Fibroblast of lung (primary cell): ENCODE results near the gene FAM107B. TPM values are rescaled to one million over a fixed set of nuclear protein-coding genes. Genes with fewer than 3 reads are reported as not detected.

ENCODE experiments used
- DNase-seq, 2 donors: peaks; one replicate each; pipeline versions ENCODE4 v3.0.0 to v3.0.0-alpha.2; 2010; ENCODE audit warnings: low read depth in 2 of 2
- H2AFZ ChIP-seq: 2 replicates; pipeline ENCODE4 v1.5.1; 2012; ENCODE audit warnings: low read length, control low read depth, inconsistent platforms
- H3K27ac ChIP-seq: 2 replicates; pipeline ENCODE4 v1.5.1; 2011; ENCODE audit warnings: low read length, control low read depth; ENCODE audit not compliant: insufficient read depth
- H3K27me3 ChIP-seq: 2 replicates; pipeline ENCODE4 v1.5.1; 2011; ENCODE audit warnings: mild to moderate bottlenecking, low read length; ENCODE audit not compliant: control insufficient read depth, insufficient read depth
- H3K36me3 ChIP-seq: 2 replicates; pipeline ENCODE4 v1.5.1; 2011; ENCODE audit warnings: low read length; ENCODE audit not compliant: control insufficient read depth, insufficient read depth
- H3K4me1 ChIP-seq: 2 replicates; pipeline ENCODE4 v1.5.1; 2011; ENCODE audit warnings: low read length; ENCODE audit not compliant: control insufficient read depth, insufficient read depth; ENCODE audit errors: extremely low read depth
- H3K4me2 ChIP-seq: 2 replicates; pipeline ENCODE4 v1.5.1; 2011; ENCODE audit warnings: low read length, control low read depth; ENCODE audit not compliant: insufficient read depth; ENCODE audit errors: extremely low read depth
- H3K4me3 ChIP-seq, 4 experiments: fragments of 200-600 bp in 1 of 4; sonication (generic) in 1 of 4; replicated peaks in 1 of 4; 2 replicates each; pipeline ENCODE4 v1.5.1; 2011 to 2016; ENCODE audit warnings: low read length in 4 of 4, low read depth in 3 of 4, mild to moderate bottlenecking in 3 of 4, control low read depth in 2 of 4, inconsistent platforms in 1 of 4, mixed read lengths in 1 of 4; ENCODE audit not compliant: insufficient read depth in 1 of 4; ENCODE audit errors: control extremely low read depth in 1 of 4
- H3K79me2 ChIP-seq: 2 replicates; pipeline ENCODE4 v1.5.1; 2012; ENCODE audit warnings: mild to moderate bottlenecking, low read length, inconsistent platforms; ENCODE audit not compliant: control insufficient read depth, insufficient read depth
- H3K9ac ChIP-seq: 2 replicates; pipeline ENCODE4 v1.5.1; 2011; ENCODE audit warnings: mild to moderate bottlenecking, low read length, control low read depth; ENCODE audit not compliant: insufficient read depth
- H3K9me3 ChIP-seq: 2 replicates; pipeline ENCODE4 v1.5.1; 2012; ENCODE audit warnings: low read depth, low read length; ENCODE audit not compliant: control insufficient read depth, insufficient read depth
- H4K20me1 ChIP-seq: 2 replicates; pipeline ENCODE4 v1.5.1; 2011; ENCODE audit warnings: low read length; ENCODE audit not compliant: control insufficient read depth, insufficient read depth; ENCODE audit errors: extremely low read depth
- CTCF ChIP-seq, 2 donors: IDR thresholded peaks in 1 of 2; conservative IDR thresholded peaks in 1 of 2; 1 replicate in 1 of 2; 2 replicates in 1 of 2; pipeline ENCODE4 v1.5.1; 2011 to 2012; ENCODE audit warnings: low read length in 2 of 2, control low read depth in 1 of 2, inconsistent platforms in 1 of 2, low read depth in 1 of 2, mild to moderate bottlenecking in 1 of 2
- EZH2 ChIP-seq: IDR thresholded peaks from 2 replicates; pipeline ENCODE4 v1.5.1; 2012; ENCODE audit warnings: low read length, control low read depth, mild to moderate bottlenecking; ENCODE audit errors: missing control alignments
- polyA plus RNA-seq, 2 donors: library from polyadenylated mRNA; depleted of rRNA in 1 of 2; stranded (reverse) in 1 of 2; unstranded in 1 of 2; fragments of >200 nt; gene quantifications; 2 replicates each; pipeline ENCODE4 v1.2.1, GENCODE V29; 2011 to 2012; ENCODE audit warnings: missing spikeins in 1 of 2
- total RNA-seq: library from RNA; depleted of rRNA; stranded (reverse); fragments of >200 nt; gene quantifications from 2 replicates; pipeline ENCODE4 v1.2.1, GENCODE V29; 2014

The FAM107B gene
- total and polyA plus RNA-seq, 2 donors (not counting 1 experiment from before 2014, with no cell fraction given) = 29.0 to 36.0 TPM

GRCh38 chr10:14573666-14574261 lies 200.9 kb downstream of the FAM107B start:
- H3K27me3 ChIP-seq = no peaks in the 10 kb centered on the region
- TF ChIP-seq CTCF (conservative IDR thresholded peaks at IDR 0.05 in 1 of 2, IDR thresholded peaks at IDR 0.05 in 1 of 2; ENCODE audit: low read depth in 1 of 2, low read length in 2 of 2) = no peak
- TF ChIP-seq EZH2 = no peak
- H3K9me3 ChIP-seq = no peaks in the 10 kb centered on the region
- no peak overlapping the region for H3K27ac ChIP-seq
- peak; percentile 27 to 73 for DNase-seq
- no peaks in the 10 kb centered on the region for H3K36me3 ChIP-seq
- no peak overlapping the region for H3K9ac ChIP-seq
- H3K4me1 ChIP-seq = peaks cover 11% of the 10 kb centered on the region
- no peak overlapping the region for H3K4me3 ChIP-seq
- peaks cover 72% of the 10 kb centered on the region for H3K79me2 ChIP-seq
- H3K4me2 ChIP-seq = no peak overlapping the region
- H4K20me1 ChIP-seq = no peaks in the 10 kb centered on the region
- no peak overlapping the region for H2AFZ ChIP-seq

- H3K36me3 ChIP-seq = peaks cover 2% of the 10 kb centered on the region
- TF ChIP-seq CTCF (conservative IDR thresholded peaks at IDR 0.05 in 1 of 2, IDR thresholded peaks at IDR 0.05 in 1 of 2; ENCODE audit: low read depth in 1 of 2, low read length in 2 of 2) (no peak), EZH2 (no peak)
- H4K20me1 ChIP-seq = no peaks in the 10 kb centered on the region
- peaks cover 9% of the 10 kb centered on the region for H3K4me1 ChIP-seq
- no peak overlapping the region for H3K27ac ChIP-seq
- no peaks in the 10 kb centered on the region for H3K27me3 ChIP-seq
- no peak overlapping the region for H3K9ac ChIP-seq
- no peak overlapping the region for H3K4me2 ChIP-seq
- H3K79me2 ChIP-seq = peaks cover 77% of the 10 kb centered on the region
- no peak overlapping the region for H3K4me3 ChIP-seq
- DNase-seq = no peak
- H2AFZ ChIP-seq = no peak overlapping the region
- no peaks in the 10 kb centered on the region for H3K9me3 ChIP-seq
Measured at GRCh38 chr10:14572811-14573210, 201.9 kb downstream of the FAM107B start.

- H3K9ac ChIP-seq = no peak overlapping the region
- TF ChIP-seq CTCF (conservative IDR thresholded peaks at IDR 0.05 in 1 of 2, IDR thresholded peaks at IDR 0.05 in 1 of 2; ENCODE audit: low read depth in 1 of 2, low read length in 2 of 2) = no peak
- no peak for TF ChIP-seq EZH2
- no peak overlapping the region for H3K27ac ChIP-seq
- peaks cover 2% of the 10 kb centered on the region for H3K36me3 ChIP-seq
- peaks cover 9% of the 10 kb centered on the region for H3K4me1 ChIP-seq
- no peaks in the 10 kb centered on the region for H4K20me1 ChIP-seq
- H3K79me2 ChIP-seq = peaks cover 78% of the 10 kb centered on the region
- H3K27me3 ChIP-seq = no peaks in the 10 kb centered on the region
- H2AFZ ChIP-seq = no peak overlapping the region
- no peaks in the 10 kb centered on the region for H3K9me3 ChIP-seq
- peak; percentile 55 to 68 for DNase-seq
- no peak overlapping the region for H3K4me2 ChIP-seq
- H3K4me3 ChIP-seq = no peak overlapping the region
Measured at GRCh38 chr10:14571866-14572507, 202.7 kb downstream of the FAM107B start.
